H1 (cell line): ENCODE measurements around the gene POLL. TPM values are rescaled to one million over a fixed set of nuclear protein-coding genes. Genes with fewer than 3 reads are reported as not detected.

Experiments used
- CTCF ChIA-PET: fragments of 300-600 bp; sonication (Branson Sonifier 250); formaldehyde crosslinking; loops from one replicate; lab custom pipeline; 2021; ENCODE audit not compliant: partially characterized antibody; lab: Charles Lee
- POLR2A ChIA-PET: fragments of 300-600 bp; sonication (Branson Sonifier 250); formaldehyde crosslinking; loops from one replicate; lab custom pipeline; 2021; ENCODE audit warnings: inconsistent platforms; ENCODE audit not compliant: partially characterized antibody; lab: Charles Lee
- DNase-seq, 2 experiments: peaks; one replicate each; pipeline versions ENCODE4 v3.0.0 to v3.0.0-alpha.2; 2010 to 2022; ENCODE audit warnings: low spot score in 2 of 2, low read depth in 1 of 2, mixed read lengths in 1 of 2
- FAIRE-seq: peaks from 2 replicates; lab custom pipeline; 2011; peaks lifted over from hg19 to GRCh38; lab: Jason Lieb, UNC
- H2AFZ ChIP-seq: 2 replicates; pipeline ENCODE4 v1.8.1; 2012; ENCODE audit warnings: low read length, inconsistent platforms
- H2AK5ac ChIP-seq: 2 replicates; pipeline ENCODE4 v1.6.1; 2013; ENCODE audit warnings: low read depth, low read length
- H2BK120ac ChIP-seq: replicated peaks from 2 replicates; pipeline ENCODE3; 2013; ENCODE audit warnings: low read depth, low read length, inconsistent platforms
- H2BK12ac ChIP-seq: 2 replicates; pipeline ENCODE4 v1.6.1; 2013; ENCODE audit warnings: low read depth, low read length
- H2BK15ac ChIP-seq: 2 replicates; pipeline ENCODE4 v1.6.1; 2013; ENCODE audit warnings: low read length
- H2BK20ac ChIP-seq: 2 replicates; pipeline ENCODE4 v1.6.1; 2013; ENCODE audit warnings: low read length
- H2BK5ac ChIP-seq: 2 replicates; pipeline ENCODE4 v1.6.1; 2013; ENCODE audit warnings: low read depth, low read length
- H3K14ac ChIP-seq: 2 replicates; pipeline ENCODE4 v1.6.1; 2013; ENCODE audit warnings: inconsistent platforms; ENCODE audit not compliant: insufficient read length
- H3K18ac ChIP-seq: 2 replicates; pipeline ENCODE4 v1.6.1; 2013; ENCODE audit warnings: low read length; ENCODE audit errors: extremely low read depth
- H3K23ac ChIP-seq: 2 replicates; pipeline ENCODE4 v1.6.1; 2013; ENCODE audit warnings: inconsistent platforms; ENCODE audit not compliant: insufficient read length
- H3K23me2 ChIP-seq: 2 replicates; pipeline ENCODE4 v1.6.1; 2013; ENCODE audit warnings: low read depth, low read length
- H3K27ac ChIP-seq: 2 replicates; pipeline ENCODE4 v1.6.1; 2011; ENCODE audit warnings: low read depth, low read length, inconsistent platforms
- H3K27me3 ChIP-seq, 4 experiments: replicated peaks in 1 of 4; 1 replicate in 1 of 4; 2 replicates in 3 of 4; pipeline versions ENCODE4 v1.6.1 to v1.8.1; 2011 to 2013; ENCODE audit warnings: low read length in 3 of 4, mild to moderate bottlenecking in 3 of 4, inconsistent platforms in 2 of 4, mixed read lengths in 2 of 4, moderate library complexity in 1 of 4; ENCODE audit not compliant: control insufficient read depth in 3 of 4, insufficient read depth in 3 of 4; ENCODE audit errors: extremely low read depth in 1 of 4
- H3K36me3 ChIP-seq, 4 experiments: 2 replicates each; pipeline versions ENCODE4 v1.6.1 to v1.8.1; 2011 to 2013; ENCODE audit warnings: mild to moderate bottlenecking in 4 of 4, low read length in 3 of 4, moderate library complexity in 2 of 4, control low read depth in 1 of 4, inconsistent platforms in 1 of 4; ENCODE audit not compliant: insufficient read depth in 4 of 4, control insufficient read depth in 2 of 4
- H3K4ac ChIP-seq: replicated peaks from 2 replicates; pipeline ENCODE3; 2013; ENCODE audit warnings: low read length, low read depth, mixed read lengths, inconsistent platforms; ENCODE audit not compliant: insufficient read length
- H3K4me1 ChIP-seq, 4 experiments: replicated peaks in 1 of 4; 1 replicate in 1 of 4; 2 replicates in 3 of 4; pipeline versions ENCODE4 v1.6.1 to v1.8.1; 2011 to 2013; ENCODE audit warnings: low read length in 3 of 4, inconsistent platforms in 2 of 4, mixed read lengths in 1 of 4; ENCODE audit not compliant: insufficient read depth in 4 of 4, control insufficient read depth in 3 of 4
- H3K4me2 ChIP-seq, 2 experiments: 2 replicates each; pipeline versions ENCODE4 v1.6.1 to v1.8.1; 2011 to 2013; ENCODE audit warnings: low read depth in 2 of 2, low read length in 2 of 2, control low read depth in 1 of 2, inconsistent platforms in 1 of 2, mild to moderate bottlenecking in 1 of 2; ENCODE audit not compliant: insufficient read depth in 1 of 2
- H3K4me3 ChIP-seq, 4 experiments: fragments of 200-600, 300-600 bp in 1 of 4; sonication (generic), shearing (Covaris generic), sonication (Bioruptor Twin) in 1 of 4; 2 replicates each; pipeline versions ENCODE4 v1.5.1 to v1.8.1; 2011 to 2016; ENCODE audit warnings: low read length in 4 of 4, low read depth in 3 of 4, control low read depth in 2 of 4, inconsistent platforms in 2 of 4, mild to moderate bottlenecking in 2 of 4, mixed read lengths in 1 of 4, moderate library complexity in 1 of 4; ENCODE audit not compliant: insufficient read depth in 2 of 4; ENCODE audit errors: extremely low read depth in 1 of 4
- H3K56ac ChIP-seq: replicated peaks from 2 replicates; pipeline ENCODE3; 2013; ENCODE audit warnings: low read depth, mild to moderate bottlenecking, mixed read lengths, low read length, inconsistent platforms; ENCODE audit not compliant: insufficient read length
- H3K79me1 ChIP-seq: 2 replicates; pipeline ENCODE4 v1.6.1; 2013; ENCODE audit warnings: low read depth, low read length, control low read depth
- H3K79me2 ChIP-seq, 2 experiments: 2 replicates each; pipeline versions ENCODE4 v1.6.1 to v1.8.1; 2012 to 2013; ENCODE audit warnings: low read length in 2 of 2, mild to moderate bottlenecking in 2 of 2, inconsistent platforms in 1 of 2; ENCODE audit not compliant: insufficient read depth in 2 of 2, control insufficient read depth in 1 of 2
- H3K9ac ChIP-seq, 4 experiments: replicated peaks in 1 of 4; 1 replicate in 1 of 4; 2 replicates in 3 of 4; pipeline versions ENCODE4 v1.6.1 to v1.8.1; 2011 to 2013; ENCODE audit warnings: low read depth in 3 of 4, low read length in 3 of 4, control low read depth in 2 of 4, mild to moderate bottlenecking in 2 of 4, moderate library complexity in 2 of 4, inconsistent platforms in 1 of 4; ENCODE audit errors: extremely low read depth in 1 of 4
- H3K9me3 ChIP-seq, 2 experiments: 2 replicates each; pipeline versions ENCODE4 v1.6.1 to v1.8.1; 2012 to 2013; ENCODE audit warnings: mild to moderate bottlenecking in 2 of 2, moderate library complexity in 2 of 2, control low read depth in 1 of 2, inconsistent platforms in 1 of 2, low read depth in 1 of 2, low read length in 1 of 2, mixed read lengths in 1 of 2; ENCODE audit not compliant: insufficient read depth in 2 of 2
- H4K20me1 ChIP-seq, 2 experiments: replicated peaks in 1 of 2; 2 replicates each; pipeline versions ENCODE3 to v1.8.1; 2011 to 2013; ENCODE audit warnings: inconsistent platforms in 2 of 2, low read length in 2 of 2, mild to moderate bottlenecking in 1 of 2; ENCODE audit not compliant: insufficient read depth in 2 of 2, control insufficient read depth in 1 of 2
- H4K5ac ChIP-seq: 2 replicates; pipeline ENCODE4 v1.6.1; 2013; ENCODE audit warnings: low read length, low read depth, mixed read lengths, inconsistent platforms; ENCODE audit not compliant: insufficient read length
- H4K8ac ChIP-seq: 2 replicates; pipeline ENCODE4 v1.8.0; 2013; ENCODE audit warnings: mild to moderate bottlenecking, moderate library complexity, low read length, inconsistent platforms; ENCODE audit not compliant: insufficient read depth; ENCODE audit errors: extremely low read depth
- H4K91ac ChIP-seq: replicated peaks from 2 replicates; pipeline ENCODE3; 2013; ENCODE audit warnings: low read length, mixed read lengths, inconsistent platforms; ENCODE audit not compliant: insufficient read length
- ATF2 ChIP-seq: IDR thresholded peaks from 2 replicates; pipeline ENCODE4 v1.6.1; 2012; ENCODE audit warnings: low read length, inconsistent platforms
- CHD1 ChIP-seq: IDR thresholded peaks from 2 replicates; pipeline ENCODE4 v1.6.1; 2012; ENCODE audit warnings: low read depth, low read length, improper control_type of control experiment
- E2F6 ChIP-seq: IDR thresholded peaks from 2 replicates; pipeline ENCODE4 v1.6.1; 2012; ENCODE audit warnings: inconsistent platforms
- POU5F1 ChIP-seq: IDR thresholded peaks from 2 replicates; pipeline ENCODE4 v1.6.1; 2011; ENCODE audit warnings: low read depth, mild to moderate bottlenecking, low read length, moderate library complexity
- RBBP5 ChIP-seq: IDR thresholded peaks from 2 replicates; pipeline ENCODE4 v1.7.1; 2012; ENCODE audit warnings: low read depth, mild to moderate bottlenecking, inconsistent platforms, low read length, moderate library complexity, borderline replicate concordance
- SAP30 ChIP-seq: fragments of 300-600 bp; sonication (generic); IDR thresholded peaks from 2 replicates; pipeline ENCODE4 v1.7.1; 2012; ENCODE audit warnings: low read length, moderate library complexity, mild to moderate bottlenecking, inconsistent platforms; ENCODE audit not compliant: insufficient read depth, insufficient replicate concordance
- SP1 ChIP-seq: IDR thresholded peaks from 2 replicates; pipeline ENCODE4 v1.6.1; 2011; ENCODE audit warnings: low read depth, low read length
- TAF1 ChIP-seq: IDR thresholded peaks from 2 replicates; pipeline ENCODE4 v1.6.1; 2011; ENCODE audit warnings: mild to moderate bottlenecking, low read depth, low read length
- TEAD4 ChIP-seq: IDR thresholded peaks from 2 replicates; pipeline ENCODE4 v1.6.1; 2012; ENCODE audit warnings: low read depth, low read length, inconsistent platforms, mixed read lengths
- WGBS, 2 experiments: shearing (Covaris generic) in 1 of 2; methylation state at CpG; one replicate each; pipeline versions ENCODE4 v1.1.6 to v1.1.7; 2013 to 2015; ENCODE audit warnings: low lambda C conversion rate in 2 of 2, mixed read lengths in 2 of 2, inconsistent platforms in 1 of 2, low coverage in 1 of 2, missing lambda C conversion rate in 1 of 2; ENCODE audit not compliant: insufficient replicate concordance in 2 of 2, insufficient coverage in 1 of 2, insufficient read length in 1 of 2; ENCODE audit errors: extremely low coverage in 1 of 2, missing lambda C conversion rate in 1 of 2; 5-methylcytosine and 5-hydroxymethylcytosine counted together
- polyA plus RNA-seq, 7 experiments: library from polyadenylated mRNA; depleted of rRNA in 3 of 7; stranded (reverse) in 5 of 7; unstranded in 2 of 7; fragments of >200 nt in 5 of 7; fragments of 200-250 nt in 2 of 7; gene quantifications; 1 replicate in 5 of 7; 2 replicates in 1 of 7; 4 replicates in 1 of 7; pipeline versions ENCODE4 v1.2.1 to v1.2.3, GENCODE V29; 2011 to 2013; ENCODE audit warnings: missing spikeins in 2 of 7, mixed read lengths in 2 of 7
- total RNA-seq: library from RNA; stranded (reverse); fragmentation: NEBNext Ultra II Directional; extraction: Animal tissue kit (Norgen Biotek cat#: 25700); gene quantifications from 2 replicates; pipeline ENCODE4 v1.2.1, GENCODE V29; 2021

Gene POLL
- total and polyA plus RNA-seq, 2 of the 8 experiments (the other 6 are each of a cell fraction or from before 2014, with no cell fraction given) = 26.1 to 45.9 TPM

GRCh38 chr10:101558671-101559595 is 29.1 kb downstream of the POLL start:
- Histone ChIP-seq H3K23ac (no peak overlapping the region), H2AK5ac (no peak overlapping the region), H2BK15ac (no peak overlapping the region), H3K23me2 (no peaks in the 10 kb centered on the region), H3K4me3 (no peak overlapping the region), H4K20me1 (no peaks in the 10 kb centered on the region), H3K4me1 (peaks cover 0 to 2% (median 0%) of the 10 kb centered on the region in 4 experiments; a peak in 2 of 7 replicates), H3K4me2 (no peak overlapping the region), H3K4ac (no peak overlapping the region), H3K36me3 (no peaks in the 10 kb centered on the region), H2BK5ac (no peak overlapping the region), H3K9me3 (no peaks in the 10 kb centered on the region), H3K56ac (no peak overlapping the region), H3K18ac (peak overlapping the region; percentile 60; the same call in 1 of the 2 replicates), H3K27ac (no peak overlapping the region), H2BK20ac (no peak overlapping the region), H2AFZ (no peak overlapping the region), H3K79me2 (no peaks in the 10 kb centered on the region), H4K91ac (peak overlapping the region; percentile 26), H2BK12ac (peak overlapping the region; percentile 39; the same call in 1 of the 2 replicates), H3K79me1 (no peaks in the 10 kb centered on the region), H3K14ac (no peak overlapping the region), H3K27me3 (no peaks in the 10 kb centered on the region), H4K5ac (no peak overlapping the region), H2BK120ac (no peak overlapping the region), H4K8ac (peak overlapping the region; percentile 52; the same call in 1 of the 2 replicates), H3K9ac (no peak overlapping the region)
- ChIA-PET CTCF (interaction anchor here (0.6 to 8.5 kb wide), 12 partner anchors 11 to 357 kb away, joined by 3 to 65 read pairs (median 5); no protein-coding TSS in a partner anchor), POLR2A (interaction anchor here (1.1 to 2.0 kb wide), 2 partner anchors 14 to 92 kb away, joined by 3 to 6 read pairs; no protein-coding TSS in a partner anchor)
- DNase-seq (peak in 1 of 2 experiments; percentile 44), FAIRE-seq (no peak)
- 91% methylated on average over 18 of the region's 18 CpGs; no CpG with 5 or more reads in 1 of the 2 experiments for WGBS, 2 experiments
- TF ChIP-seq POU5F1 = no peak
- no peak for TF ChIP-seq ATF2
- TF ChIP-seq SAP30 = no peak
- no peak for TF ChIP-seq SP1
- TF ChIP-seq TAF1 = no peak
- TF ChIP-seq TEAD4 = no peak
- TF ChIP-seq E2F6 = no peak
- no peak for TF ChIP-seq RBBP5
- TF ChIP-seq CHD1 = no peak
